Measurements from ENCODE around the gene SYS1.

- TF ChIP-seq CTCF (conservative IDR thresholded peaks at IDR 0.05 in 1 of 2, IDR thresholded peaks at IDR 0.05 in 1 of 2; ENCODE audit: extremely low read depth in 1 of 2, insufficient read depth in 1 of 2, low read depth in 1 of 2, low read length in 2 of 2) (no peak), EZH2 (IDR thresholded peaks at IDR 0.05; ENCODE audit: borderline replicate concordance, low read length) (no peak)
Observed at GRCh38 chr20:45408646-45409213, 45.8 kb downstream of the SYS1 start.

Measured in mammary epithelial cell (primary cell).